NCI-H345 treated with DMSO at 0.1 percent for 48 hours (cell line): Measurements from ENCODE around the gene PRR19.

Source experiments
- DNase-seq: peaks from one replicate; lab custom pipeline; 2025; ENCODE audit not compliant: unreplicated experiment; lab: John Stamatoyannopoulos, UW

Gene PRR19

GRCh38 chr19:42281827-42282762 is 19.8 kb upstream of the PRR19 start:
- no peak for DNase-seq

GRCh38 chr19:42282819-42283187 is 19.1 kb upstream of the PRR19 start:
- DNase-seq: peak; percentile 19

DNA sequence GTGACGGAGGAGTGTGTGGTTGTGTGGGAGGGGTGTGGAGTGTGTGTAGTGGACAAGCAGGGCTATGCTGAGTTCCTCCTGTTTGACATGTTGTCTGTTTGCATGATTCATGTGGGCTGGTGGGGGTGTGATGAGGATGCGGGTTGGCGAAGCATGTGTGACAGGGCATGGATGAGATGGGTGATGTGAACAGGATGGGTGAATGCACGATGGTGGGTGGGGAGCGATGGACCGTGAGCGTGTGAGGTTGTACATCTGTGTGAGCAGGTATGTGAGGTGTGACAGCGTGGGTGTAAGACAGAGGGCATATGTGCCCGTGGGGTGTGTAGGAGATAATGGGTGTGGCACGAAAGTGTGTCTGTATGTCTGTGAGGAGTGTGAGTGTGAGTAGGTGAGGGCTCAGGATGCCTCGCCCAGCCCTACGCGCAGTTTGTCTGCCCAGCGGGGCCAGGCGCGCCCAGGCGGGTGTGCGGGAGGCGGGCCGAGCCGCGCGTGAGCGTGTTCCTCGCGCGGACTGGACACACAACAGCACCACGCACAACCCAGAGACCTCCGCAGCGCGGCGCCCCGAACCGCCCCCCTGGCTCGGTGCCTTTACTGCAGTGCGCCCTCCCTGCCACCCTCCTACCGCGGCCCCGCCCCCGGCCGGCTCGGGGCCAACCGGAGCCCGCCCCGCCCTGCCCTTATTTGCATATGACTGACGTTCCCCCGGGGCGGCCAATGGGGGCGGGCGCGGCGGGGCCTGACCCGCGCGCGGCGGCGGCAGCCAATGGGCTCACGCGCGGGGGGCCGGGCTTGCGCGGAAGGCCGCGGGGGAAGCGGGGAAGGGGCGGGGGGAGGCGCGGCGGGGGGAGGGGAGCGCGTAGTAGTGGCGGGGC is 18.5 kb upstream of the PRR19 start:
- peak; percentile 74 for DNase-seq

GRCh38 chr19:42284066-42284501 is 17.8 kb upstream of the PRR19 start:
- DNase-seq: peak; percentile 28

- no peak for DNase-seq
Observed at GRCh38 chr19:42284591-42285341, 17.2 kb upstream of the PRR19 start.

DNA sequence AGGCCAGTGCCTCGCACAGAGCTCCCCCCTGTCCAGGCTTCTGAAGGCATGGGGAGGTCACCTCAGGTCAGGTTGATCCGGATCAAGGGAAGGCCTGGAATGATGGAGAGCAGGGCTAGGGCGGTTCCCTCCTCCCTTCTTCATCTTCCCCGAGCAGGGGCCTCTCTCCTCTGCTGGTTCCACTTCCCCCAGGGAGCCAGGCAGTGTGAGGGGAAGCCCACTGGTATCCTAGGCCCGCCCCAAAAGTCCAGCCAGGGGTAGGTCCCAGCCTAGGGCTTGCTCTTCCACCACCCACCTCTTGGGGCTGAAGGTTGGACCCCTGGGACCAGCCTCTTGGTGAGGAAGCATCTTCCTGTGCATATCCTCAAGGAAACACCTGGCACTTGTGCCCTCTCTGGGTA is 16.4 kb upstream of the PRR19 start:
- DNase-seq: no peak

GRCh38 chr19:42285988-42286348 is 16.0 kb upstream of the PRR19 start:
- no peak for DNase-seq

GRCh38 chr19:42286349-42287016 is 15.4 kb upstream of the PRR19 start:
- no peak for DNase-seq

DNA sequence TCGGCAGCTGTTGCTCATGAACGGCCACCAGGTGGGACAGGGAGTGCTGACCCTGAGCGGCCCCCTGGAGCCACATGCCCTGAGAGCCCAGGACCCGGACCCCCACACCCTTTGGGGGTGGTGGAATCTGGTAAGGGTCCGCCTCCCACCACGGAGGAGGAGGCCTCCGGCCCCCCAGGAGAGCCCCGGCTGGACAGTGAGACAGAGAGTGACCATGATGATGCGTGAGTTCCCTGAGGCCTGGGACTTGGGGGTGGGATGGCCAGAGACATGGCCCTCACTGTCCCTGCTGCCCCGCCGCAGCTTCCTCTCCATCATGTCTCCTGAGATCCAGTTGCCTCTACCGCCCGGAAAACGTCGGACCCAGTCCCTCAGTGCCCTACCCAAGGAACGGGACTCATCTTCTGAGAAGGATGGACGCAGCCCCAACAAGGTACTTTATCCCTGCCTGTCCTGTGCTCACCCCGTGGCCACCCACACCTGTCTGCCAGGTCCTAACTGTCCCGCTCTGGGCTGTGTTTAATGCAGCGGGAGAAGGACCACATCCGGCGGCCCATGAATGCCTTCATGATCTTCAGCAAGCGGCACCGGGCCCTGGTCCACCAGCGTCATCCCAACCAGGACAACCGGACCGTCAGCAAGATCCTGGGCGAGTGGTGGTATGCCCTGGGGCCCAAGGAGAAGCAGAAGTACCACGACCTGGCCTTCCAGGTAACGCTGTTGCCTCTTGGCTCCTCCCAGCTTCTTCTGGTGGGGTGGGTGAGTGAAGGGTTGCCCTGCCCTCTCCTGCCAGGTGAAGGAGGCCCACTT is 14.7 kb upstream of the PRR19 start:
- no peak for DNase-seq

GRCh38 chr19:42287827-42288107 is 14.2 kb upstream of the PRR19 start:
- no peak for DNase-seq

- DNase-seq: no peak
Observed at GRCh38 chr19:42288387-42288786, 13.5 kb upstream of the PRR19 start.

DNA sequence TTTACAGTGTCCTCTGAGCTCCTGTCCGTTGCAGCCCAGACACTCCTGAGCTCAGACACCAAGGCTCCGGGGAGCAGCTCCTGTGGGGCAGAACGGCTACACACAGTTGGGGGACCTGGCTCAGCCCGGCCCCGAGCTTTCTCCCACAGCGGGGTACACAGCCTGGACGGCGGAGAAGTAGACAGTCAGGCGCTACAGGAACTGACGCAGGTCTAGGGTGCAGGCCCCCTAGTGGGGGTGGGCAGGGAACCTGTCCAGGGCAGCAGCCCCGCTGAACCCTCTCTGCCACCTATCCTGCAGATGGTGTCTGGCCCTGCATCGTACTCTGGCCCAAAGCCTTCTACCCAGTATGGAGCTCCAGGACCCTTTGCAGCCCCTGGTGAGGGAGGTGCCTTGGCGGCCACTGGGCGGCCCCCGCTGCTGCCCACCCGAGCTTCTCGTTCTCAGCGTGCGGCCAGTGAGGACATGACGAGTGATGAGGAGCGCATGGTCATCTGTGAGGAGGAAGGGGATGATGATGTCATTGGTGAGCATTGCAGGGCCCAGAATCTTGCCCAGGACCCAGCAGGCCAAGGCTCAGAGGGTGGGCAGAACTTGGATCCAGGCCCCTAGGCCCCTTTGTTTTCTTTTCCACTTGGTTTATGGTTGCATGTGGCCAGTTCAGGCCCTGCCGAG is 12.9 kb upstream of the PRR19 start:
- DNase-seq: no peak

- no peak for DNase-seq
Observed at GRCh38 chr19:42289556-42290041, 12.3 kb upstream of the PRR19 start.

DNA sequence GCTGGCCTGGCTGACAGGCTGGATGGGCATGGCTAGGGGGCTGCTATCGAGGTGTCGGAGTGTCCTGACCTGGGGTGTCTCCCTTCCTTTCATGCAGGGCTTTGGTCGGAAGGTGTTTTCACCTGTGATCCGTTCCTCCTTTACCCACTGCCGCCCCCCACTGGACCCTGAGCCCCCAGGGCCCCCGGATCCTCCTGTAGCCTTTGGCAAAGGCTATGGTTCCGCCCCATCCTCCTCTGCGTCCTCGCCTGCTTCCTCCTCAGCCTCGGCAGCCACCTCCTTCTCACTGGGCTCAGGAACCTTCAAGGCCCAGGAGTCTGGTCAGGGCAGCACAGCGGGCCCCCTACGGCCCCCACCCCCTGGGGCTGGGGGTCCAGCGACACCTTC is 11.8 kb upstream of the PRR19 start:
- no peak for DNase-seq

- DNase-seq: no peak
Observed at GRCh38 chr19:42290523-42291434, 11.2 kb upstream of the PRR19 start.

DNA sequence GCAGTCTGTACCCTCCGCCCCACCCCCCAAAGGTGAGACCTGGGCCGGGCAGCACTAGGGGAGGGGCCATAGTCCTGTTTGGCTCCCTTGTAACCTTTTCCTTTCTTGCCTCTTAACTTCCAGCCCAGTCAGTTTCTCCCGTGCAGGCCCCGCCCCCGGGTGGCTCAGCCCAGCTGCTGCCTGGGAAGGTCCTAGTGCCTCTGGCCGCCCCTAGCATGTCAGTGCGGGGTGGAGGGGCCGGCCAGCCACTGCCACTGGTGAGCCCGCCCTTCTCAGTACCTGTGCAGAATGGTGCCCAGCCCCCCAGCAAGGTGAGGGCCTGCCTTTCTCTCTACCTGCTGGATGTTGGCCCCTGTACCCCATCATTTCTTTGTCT is 10.5 kb upstream of the PRR19 start:
- no peak for DNase-seq

DNA sequence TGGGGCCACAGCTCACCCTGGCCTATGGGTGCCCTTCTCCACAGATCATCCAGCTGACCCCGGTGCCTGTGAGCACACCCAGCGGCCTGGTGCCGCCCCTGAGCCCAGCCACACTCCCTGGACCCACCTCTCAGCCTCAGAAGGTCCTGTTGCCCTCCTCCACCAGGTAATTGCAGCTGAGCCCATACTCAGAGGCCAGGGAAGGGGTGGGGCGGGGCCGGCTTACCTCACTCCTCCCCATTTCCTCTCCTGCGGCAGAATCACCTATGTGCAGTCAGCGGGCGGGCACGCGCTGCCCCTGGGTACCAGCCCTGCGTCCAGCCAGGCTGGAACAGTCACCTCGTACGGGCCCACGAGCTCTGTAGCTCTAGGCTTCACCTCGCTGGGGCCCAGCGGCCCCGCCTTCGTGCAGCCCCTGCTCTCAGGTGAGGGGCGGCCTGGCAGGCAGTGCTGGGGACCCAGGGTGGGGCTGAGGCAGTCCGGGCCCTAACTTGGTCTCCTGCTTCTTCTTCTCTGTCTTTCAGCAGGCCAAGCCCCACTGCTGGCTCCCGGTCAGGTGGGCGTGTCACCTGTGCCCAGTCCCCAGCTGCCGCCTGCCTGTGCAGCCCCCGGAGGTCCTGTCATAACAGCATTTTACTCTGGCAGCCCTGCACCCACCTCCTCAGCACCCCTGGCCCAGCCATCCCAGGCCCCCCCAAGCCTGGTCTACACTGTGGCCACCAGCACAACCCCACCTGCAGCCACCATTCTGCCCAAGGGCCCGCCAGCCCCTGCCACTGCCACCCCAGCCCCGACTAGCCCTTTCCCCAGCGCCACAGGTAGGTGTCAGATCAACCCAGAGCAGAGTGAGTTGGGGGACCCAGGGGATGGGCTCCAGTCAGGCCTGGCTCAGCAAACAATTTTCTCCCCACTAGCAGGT is 9.6 kb upstream of the PRR19 start:
- no peak for DNase-seq
